Right hindlimb (tissue), 1 donor: Measurements from ENCODE around the gene MBP.

ENCODE experiments used
- DNase-seq: peaks from one replicate; pipeline ENCODE4 v3.0.0-alpha.2; 2018

Gene MBP

DNA sequence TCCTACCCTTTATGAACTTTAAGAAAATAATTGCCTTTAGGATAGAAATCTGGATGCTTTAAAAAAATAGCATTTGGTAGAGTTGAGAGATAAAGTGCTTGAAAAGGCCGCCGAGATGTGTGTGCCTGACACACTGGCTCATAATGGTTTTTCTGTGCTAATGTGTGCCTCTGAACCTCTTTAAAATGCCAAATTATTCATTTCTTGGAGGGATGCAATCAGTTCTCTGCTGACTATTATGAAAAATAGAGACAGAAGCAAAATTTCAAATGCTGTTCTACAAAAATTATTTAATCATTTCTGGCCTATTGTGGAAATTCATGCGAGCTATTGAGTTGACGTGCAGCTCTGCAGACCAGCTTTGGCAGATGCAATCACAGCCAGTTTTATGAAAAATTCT is 18.0 kb upstream of the MBP start:
- DNase-seq = no peak

DNA sequence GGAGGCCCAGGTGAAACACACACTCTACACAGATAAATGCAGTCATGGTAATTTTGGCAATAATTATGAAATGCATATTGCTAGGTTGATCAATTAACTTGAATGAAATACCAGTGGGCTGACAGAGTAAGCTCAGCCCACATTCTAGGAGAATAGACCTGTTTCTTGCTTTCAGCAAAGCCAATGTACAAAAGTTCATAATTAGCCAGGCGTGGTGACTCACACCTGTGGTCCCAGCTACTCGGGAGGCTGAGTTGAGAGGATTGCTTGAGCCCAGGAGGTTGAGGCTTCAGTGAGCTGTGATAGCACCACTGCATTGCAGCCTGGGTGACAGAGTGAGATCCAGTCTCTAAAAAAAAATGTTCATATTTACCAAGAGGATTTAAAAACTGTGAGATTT is 15.7 kb upstream of the MBP start:
- no peak for DNase-seq

DNA sequence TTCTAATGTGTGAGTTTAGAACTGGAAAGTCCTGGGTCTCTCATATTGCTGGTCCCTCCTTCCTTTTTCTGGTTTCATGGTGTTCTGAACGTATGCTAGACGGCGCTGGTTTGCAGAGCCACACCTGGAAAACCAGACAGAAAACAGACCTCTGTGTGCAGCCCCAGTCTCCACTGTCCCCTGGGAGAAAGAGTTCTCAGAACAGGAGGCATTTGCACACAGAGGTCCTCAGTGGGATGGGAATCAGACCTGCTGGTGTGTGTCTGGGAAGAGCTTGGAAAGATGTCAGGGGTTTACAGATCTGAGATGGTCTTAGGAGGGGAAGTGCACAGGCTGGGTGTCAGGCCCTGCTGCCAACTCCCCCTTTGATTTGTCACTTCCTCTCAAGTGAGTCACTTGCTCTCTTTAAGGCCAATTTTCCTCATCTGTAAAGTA is 14.9 kb upstream of the MBP start:
- DNase-seq = no peak

DNA sequence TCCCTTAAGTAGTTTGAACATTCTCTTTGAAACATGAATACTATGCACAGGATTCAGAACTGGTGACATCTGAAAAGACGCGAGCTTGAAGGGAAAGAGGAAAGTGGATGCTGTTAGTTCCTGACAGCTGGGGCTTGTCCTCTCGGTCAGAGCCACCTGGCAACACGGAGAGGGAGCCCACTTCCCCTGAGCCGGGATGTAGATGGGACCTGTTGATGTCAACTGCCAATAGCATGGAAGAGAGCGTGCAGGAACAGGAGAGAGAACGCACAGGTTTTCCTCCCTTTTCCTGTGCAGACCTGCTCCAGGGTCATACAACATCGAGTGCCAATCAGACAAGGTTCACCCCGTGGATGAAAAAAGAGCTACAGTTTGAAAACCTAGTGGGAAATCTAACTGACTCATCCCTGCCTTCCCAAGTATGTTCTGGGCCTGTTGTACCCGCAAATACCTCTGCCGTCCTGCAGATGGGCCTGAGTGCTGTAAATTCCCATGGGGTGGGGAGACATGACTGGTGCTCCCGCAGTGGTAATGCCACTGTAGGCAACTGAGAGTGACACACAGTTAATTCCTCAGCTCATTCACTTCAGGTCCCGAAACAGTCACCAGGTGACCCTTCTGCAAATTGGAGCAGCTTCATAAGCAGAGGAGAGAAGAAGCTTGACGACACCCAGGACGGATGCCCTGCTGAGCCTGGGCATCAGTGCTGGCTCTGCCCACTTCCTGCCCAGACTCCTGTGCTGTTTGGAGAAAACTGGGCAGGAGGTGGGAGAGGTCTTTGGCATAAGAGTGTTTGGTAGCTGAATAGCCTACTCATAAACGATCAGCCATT is 13.9 kb upstream of the MBP start:
- DNase-seq = no peak

DNA sequence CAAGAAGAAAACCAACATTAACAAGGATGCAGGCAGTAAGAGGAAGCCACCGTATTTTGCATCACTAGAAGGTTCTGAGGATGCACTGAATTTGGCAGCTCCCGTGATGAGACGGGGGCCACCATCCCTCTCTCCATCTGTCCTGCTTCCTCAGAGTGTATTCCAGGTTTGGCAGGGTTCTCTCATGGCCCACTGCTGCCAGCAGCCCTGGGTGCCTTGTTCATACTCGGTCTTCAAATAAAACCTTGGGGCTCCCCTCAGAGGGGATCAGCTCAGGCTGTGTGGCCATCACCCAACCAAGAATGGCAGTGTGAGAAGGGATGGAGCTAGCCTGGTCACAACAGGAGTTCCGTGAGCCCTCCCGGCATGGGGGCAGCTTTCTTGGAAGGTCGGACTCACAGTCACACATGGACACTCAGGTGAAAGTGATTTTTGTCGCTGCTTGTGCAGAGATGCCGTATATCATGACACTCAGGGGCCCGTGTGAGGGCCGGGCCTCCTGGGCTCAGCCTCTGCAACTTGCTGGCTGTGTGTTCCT is 12.8 kb upstream of the MBP start:
- no peak for DNase-seq

DNA sequence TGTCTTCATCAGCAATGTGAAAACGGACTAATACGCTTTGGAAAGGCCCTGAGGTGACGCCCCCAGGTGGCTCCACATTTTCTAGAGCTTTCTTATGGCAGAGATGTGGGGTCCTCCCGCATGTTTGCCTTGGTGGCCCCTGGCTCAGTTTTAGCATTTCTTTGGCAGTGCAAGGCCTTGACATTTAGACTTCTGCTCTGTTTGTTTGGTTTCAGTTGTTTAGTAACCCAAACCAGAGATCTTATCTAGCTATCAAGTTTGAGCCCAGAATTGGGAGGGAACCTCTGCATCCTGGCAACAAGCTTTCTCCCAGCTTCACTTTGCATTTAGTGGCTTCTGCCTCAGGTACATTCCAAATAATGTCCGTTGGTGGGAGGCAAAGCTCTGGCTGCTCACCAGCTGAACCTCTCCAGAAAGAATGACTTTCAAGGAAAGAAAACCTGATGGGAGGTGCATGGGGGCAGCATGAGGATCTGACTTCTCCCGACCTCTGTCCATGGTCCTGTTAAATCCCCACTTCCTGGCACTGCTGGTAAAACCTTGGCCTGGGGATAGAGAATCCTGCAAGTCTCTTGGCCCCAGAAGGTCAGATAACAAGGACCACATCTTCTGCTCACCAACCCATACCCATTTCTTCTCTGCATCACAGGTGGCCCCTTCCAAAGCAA is 12.0 kb upstream of the MBP start:
- DNase-seq = no peak

DNA sequence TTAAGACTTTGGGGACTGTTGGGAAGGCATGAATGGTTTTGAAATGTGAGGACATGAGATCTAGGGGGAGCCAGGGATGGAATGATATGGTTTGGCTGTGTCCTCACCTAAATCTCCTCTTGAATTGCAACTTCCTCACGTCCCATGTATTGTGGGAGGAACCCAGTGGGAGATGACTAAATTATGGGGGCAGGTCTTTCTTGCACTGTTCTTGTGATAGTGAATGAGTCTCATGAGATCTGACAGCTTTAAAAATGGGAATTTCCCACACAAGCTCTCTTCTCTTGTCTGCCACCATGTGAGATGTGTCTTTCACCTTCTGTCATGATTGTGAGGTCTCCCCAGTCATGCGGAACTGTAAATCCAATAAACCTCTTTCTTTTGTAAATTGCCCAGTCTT is 11.5 kb upstream of the MBP start:
- DNase-seq = no peak

DNA sequence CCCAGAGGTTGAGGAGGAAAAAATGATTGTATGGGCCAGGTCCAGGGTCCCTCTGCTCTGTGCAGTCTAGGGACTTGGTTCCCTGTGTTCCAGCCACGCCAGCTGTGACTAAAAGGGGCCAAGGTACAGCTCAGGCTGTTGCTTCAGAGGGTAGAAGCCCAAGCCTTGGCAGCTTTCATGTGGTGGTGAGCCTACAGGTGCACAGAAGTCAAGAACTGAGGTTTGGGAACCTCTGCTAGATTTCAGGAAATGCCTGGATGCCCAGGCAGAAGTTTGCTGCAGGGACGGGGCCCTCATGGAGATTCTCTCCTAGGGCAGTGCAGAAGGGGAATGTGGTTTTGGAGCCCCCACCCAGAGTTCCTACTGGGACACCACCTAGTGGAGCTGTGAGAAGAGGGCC is 10.6 kb upstream of the MBP start:
- no peak for DNase-seq

DNA sequence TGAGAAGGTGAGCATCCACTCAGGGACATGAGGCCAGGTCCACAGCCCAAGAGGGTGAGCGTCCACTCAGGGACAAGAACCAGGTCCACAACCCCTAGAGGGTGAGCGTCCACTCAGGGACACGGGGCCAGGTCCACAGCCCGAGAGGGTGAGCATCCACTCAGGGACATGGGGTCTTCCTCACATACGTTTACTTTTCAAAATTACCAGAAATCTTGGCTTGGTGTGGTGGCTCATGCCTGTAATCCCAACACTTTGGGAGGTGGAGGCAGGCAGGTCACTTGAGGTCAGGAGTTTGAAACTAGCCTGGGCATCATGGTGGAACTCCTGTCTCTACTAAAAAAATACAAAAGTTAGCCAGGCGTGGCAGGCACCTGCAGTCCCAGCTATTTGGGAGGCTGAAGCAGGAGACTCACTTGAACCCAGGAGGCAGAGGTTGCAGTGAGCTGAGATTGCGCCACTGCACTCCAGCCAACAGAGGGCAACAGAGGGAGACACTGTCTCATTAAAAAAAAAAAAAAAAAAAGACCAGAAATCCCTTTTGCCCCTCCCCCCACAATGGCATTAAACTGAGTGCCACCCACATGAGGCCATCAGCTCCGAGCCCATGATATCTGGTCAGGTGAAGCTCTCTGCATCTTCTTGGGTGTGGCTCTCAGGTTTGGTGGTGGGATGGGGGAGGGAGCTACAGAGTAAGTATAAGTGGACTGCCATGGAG is 9.0 kb upstream of the MBP start:
- no peak for DNase-seq

DNA sequence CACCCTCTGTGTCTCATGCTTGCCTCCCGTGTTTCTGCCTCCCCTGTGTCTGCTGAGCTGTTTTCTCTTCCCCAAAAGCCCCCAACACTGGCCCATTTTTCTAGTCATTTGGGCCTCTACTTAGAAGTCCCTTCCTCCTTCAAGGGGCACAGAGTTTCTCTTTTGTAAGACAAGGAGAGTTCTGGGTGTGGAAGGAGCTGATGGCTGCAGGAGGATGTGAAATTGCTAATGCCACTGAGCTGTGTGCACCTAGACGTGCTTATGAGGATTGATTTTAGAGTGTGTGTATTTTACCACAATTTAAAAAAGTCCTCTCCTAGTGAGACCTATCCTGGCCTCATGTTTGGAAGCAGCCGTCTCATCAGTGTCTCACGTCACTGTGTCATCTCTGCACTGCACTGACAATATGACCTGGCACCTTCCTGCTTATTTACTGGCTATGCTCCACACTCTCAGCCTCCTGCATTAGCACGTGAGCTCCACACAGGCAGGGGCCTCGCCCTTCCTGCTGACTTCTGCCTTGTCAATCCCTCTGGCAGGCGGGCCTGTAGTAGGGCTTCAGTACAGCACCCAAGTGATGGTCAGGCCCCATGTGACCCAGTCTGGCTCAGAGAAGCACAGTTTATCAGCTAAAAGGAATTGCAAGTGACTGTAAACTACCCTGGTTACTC is 8.0 kb upstream of the MBP start:
- no peak for DNase-seq

DNA sequence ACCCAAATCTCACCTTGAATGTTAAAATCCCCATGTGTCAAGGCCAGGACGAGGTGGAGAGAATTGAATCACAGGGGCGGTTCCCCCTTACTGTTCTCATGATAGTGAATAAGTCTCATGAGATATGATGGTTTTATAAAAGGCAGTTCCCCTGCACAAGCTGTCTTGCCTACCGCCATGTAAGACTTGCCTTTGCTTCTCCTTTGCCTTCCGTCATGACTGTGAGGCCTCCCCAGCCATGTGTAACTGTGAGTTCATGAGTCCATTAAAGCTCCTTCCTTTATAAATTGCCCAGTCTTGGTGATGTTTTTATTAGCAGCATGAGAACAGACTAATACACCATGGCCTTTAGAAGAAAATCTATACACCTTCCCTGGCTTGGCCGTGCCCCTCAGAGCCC is 7.4 kb upstream of the MBP start:
- no peak for DNase-seq

DNA sequence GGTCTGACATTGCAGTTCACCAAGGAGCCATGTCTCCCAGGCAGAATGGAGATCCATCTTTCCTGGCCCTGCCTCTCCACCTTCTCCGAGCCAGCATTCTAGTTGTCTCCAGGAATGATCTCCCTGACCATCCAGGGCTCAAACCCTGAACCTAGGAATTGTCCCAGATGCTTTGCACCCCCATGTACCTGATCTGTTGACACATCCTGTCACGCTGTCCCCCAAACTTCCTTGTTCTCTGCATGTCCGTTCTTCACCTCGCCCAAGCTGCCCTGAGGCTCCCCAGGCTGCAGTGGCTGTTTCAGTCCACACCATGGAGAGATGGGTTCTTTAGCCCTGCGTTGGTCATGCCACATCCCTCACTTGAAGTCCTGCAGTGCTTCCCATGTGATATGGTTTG is 7.0 kb upstream of the MBP start:
- DNase-seq = no peak

DNA sequence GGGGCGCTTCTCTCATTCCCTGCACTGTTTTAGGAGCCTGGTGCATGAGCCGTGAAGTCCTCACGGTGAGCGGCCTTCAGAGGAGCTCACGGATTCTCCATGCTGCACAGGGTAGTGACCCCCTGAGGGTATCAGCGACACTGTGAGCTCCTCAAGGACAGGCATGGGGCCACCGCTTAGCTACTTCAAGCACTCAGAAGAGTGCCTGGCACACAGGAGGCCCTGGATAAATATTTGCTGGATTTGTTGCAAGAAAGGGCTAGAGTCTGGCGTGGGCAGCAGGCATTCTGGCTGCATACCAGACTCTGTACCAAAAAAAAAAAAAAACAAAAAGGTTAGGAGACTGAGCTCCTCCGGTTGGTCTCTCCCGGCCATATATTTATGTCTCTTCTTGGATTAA is 5.7 kb upstream of the MBP start:
- DNase-seq = no peak

DNA sequence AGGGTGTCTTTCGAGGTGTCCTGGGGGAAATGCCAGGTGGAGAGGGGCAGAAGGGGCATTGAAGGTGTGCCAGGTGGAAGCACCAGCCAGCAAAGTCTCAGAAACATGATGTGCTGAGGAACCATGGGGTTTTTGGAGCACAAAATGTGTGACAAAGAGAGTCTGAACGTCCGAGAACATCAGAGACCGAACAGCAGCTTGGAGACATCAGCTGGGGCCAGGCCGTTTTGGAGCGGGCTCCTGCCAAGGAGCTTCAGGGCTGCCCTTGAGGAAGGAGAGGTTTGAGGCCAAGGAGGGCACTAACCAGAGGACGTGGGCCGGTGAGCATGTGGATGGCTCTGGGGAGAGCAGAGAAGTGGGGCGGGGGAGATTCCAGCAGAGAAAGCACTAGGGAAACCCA is 5.3 kb upstream of the MBP start:
- no peak for DNase-seq

DNA sequence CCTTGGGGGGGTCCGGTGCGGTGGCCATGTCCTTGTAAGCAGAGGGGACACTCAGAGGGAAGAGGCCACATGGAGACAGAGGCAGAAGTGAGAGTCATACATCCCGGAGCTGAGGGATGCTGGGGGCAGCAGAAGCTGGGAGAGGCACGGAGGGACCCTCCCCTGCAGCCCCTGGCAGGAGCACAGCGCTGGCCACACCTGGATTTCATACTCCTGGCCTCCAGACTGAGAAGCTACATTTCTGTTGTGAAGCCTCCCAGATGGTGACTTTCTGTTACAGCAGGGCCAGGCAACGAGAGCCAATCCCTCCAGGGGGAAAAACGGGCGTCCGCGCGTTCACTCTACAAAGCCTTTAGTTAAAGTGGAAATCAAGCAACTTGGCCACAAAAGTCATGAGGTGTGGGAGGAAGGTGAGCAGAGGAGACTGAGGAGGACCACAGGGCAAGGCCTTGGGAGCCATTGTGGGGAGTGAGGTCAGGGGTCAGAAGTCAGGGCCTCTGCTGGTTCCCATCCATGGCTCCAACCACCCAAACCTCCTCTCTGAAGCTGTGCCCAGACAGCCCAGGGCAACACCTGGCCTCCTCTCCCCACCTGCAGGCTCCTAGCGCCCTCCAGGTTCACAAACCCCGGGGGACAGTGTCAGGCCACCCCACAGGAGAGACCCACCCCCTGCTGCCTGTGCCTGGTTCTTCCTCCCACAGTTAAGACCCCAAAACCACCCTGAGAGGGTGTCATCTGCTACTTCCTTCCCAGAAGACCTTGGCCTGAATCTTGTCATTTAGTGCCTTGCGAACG is 4.5 kb upstream of the MBP start:
- no peak for DNase-seq

DNA sequence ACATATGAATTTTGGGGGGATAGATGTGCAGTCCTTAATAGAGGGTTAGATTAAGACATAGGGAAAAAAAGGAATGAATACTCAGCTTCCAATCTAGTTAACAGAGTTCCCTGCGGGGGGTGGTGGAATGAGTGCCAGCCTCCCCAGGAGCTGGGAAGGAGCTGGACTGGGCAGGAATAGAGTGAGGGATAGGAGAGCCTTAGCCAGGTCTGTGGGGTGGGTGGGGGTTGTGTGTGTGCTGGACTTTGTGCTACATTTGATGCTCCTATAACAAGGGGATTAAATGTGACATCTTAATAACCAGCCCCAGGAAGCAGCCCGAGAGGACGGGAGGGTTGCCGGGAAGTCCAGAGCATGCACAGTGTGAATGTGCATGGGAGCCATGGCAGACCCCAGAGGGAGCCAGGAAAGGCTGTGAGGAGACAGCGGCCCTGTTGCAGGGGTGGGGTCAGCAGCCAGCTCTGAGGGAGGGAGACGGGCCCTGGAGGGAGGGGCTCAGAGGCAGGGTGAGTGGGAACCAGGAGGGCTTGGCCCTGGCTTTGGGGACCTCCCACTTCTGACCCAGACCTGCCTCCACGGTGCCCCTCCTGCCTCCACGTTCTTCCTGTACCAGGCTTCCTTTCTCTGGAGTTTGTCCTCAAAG is 3.6 kb upstream of the MBP start:
- DNase-seq = no peak

DNA sequence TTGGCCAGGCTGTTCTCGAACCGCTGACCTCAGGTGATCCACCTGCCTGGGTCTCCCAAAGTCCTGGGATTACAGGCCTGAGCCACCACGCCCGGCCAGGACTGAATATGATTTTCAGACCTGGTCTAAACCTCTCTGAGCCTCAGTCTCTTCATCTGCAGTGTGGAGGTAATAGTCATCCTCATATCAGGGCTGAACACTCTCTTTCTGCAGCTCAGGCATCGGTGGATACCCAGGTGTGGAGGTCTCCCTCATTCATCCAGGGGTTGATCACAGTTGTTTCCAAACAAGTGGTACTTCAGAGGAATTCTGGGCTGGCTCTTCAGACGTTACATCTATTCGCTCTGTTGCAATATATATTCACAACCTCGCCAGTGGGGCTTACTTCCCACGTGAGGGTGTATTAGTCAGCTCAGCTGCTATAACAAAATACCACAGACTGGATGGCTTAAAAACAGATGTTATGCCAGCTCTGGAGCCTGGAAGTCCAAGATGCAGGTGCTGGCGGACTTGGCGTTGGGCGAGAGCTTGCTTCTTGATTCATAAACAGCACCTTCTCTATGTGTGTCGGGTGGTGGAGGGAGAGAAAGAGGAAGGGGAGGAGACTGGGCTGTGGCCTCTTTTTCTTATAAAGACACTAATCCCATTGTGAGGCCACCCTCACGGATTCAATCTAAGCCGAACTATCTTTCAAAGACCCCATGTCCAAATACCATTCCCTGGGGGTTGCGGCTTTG is 2.9 kb upstream of the MBP start:
- DNase-seq = no peak

DNA sequence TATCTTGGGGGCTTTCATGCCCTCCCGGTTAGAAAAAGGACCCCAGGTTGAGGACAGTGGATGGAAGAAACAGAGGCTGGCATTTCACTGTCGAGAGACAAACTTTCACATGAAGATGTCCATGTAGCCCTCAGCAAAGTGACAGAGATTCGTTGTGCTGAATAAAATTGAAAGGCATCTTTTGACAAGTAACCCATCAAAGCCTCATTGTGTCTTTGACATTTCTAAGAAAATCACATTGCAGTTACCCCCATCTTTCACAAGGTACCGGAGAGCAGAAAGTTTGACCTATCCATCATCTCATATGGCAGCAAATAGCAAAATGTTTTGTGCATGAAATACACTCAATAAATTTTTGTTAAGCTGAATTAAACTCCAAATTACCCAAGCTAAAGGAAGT is 2.0 kb upstream of the MBP start:
- DNase-seq = no peak

DNA sequence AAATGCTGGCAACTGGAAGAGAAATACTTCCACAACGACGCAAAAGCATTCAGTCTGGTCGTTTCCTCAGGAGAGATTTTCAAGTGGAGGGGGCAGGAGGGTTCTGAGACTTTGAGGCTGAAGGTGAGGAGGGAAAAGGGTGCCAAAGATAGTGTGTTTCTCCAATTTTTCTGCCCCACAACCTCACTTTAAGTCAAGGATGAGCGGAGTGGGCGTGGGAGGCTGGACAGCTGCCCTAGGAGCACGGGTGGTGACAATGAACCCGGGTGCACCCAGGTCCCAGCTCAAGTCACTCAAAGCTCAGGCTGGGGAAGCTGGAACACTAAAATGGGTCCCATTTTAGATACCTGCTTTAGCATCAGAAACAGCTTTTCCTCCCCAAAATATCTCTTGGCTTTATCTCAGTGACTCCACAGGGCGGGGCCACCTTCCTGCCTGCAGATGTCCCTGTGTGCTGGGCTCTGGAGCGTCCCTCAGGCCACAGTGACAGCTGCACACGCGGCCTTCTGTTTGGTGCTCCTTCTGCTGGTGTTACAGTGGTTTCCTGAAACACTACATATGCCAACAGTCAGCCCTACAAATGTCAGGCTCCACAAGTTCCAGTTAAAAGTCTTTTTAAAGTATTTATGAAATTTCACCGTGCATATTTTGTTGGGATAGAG is 1.4 kb upstream of the MBP start:
- DNase-seq = peak; percentile 58

DNA sequence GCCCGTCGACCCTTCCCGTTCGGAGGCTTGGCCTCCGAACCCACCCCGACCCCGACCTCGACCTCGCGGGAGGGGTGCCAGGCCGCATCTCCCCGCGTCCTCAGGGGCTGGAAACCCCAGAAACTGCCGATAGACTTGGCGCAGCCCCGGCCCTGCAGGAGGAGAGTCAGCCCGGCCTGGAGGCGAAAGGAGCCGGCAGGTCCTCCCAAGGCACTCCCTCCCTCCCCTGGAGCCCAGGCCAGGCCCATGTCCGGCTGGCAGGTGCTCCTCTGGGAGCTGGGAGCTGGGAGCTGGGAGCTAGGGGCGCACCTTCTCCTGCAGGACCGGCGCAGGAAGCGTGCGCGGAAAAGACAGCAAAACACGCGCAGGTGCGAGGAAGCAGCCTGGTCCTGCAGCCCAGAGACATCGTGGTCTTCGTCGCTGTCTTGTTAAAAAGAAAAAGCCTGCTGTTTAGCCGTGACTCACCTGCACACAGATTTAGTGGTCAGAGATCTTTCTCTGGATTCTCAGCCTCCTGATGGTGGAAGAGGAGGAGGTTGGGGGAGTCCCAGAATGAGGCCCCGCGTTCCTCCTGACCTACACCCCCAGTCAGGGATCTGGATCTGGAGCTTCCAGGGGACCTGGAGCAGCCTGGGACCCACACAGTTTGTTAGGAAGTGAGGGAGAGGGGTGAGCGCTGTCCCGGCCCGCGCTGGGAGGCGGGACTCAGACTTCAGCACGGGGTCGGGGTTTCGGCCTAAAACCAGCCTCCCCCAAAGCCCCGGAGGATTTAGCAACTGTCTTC is 660 bp upstream of the MBP start:
- peak; percentile 47 for DNase-seq
